Panc1 (cell line): ENCODE measurements around the gene LYZL1.

Experiments
- CTCF ChIP-seq: fragments of 450-650 bp; IDR thresholded peaks from 2 replicates; pipeline ENCODE4 v1.5.1; 2017; ENCODE audit warnings: mild to moderate bottlenecking
- POLR2AphosphoS5 ChIP-seq: IDR thresholded peaks from 2 replicates; pipeline ENCODE4 v1.6.1; 2012; ENCODE audit warnings: mild to moderate bottlenecking, low read depth, low read length, moderate library complexity
- REST ChIP-seq, 2 experiments: IDR thresholded peaks; 2 replicates each; pipeline ENCODE4 v1.6.1; 2011 to 2012; ENCODE audit warnings: low read depth in 2 of 2, control low read depth in 1 of 2, low read length in 1 of 2, mild to moderate bottlenecking in 1 of 2, moderate library complexity in 1 of 2; ENCODE audit not compliant: insufficient read depth in 1 of 2
- SIN3A ChIP-seq: IDR thresholded peaks from 2 replicates; pipeline ENCODE4 v1.6.1; 2012; ENCODE audit warnings: low read depth, mild to moderate bottlenecking, low read length, moderate library complexity, borderline replicate concordance; ENCODE audit not compliant: insufficient read depth

- TF ChIP-seq CTCF (no peak), POLR2AphosphoS5 (no peak), REST (IDR thresholded peaks at IDR 0.05; ENCODE audit: insufficient read depth in 1 of 2, low read depth in 2 of 2, low read length in 1 of 2) (no peak), SIN3A (no peak)
These were observed 40.1 kb downstream of the LYZL1 start for GRCh38 chr10:29328983-29329382.
